LNCAP (cell line): ENCODE data around the gene MOB1B.

ENCODE experiments used
- CTCF ChIP-seq: fragments of 450-650 bp; IDR thresholded peaks from 2 replicates; pipeline ENCODE4 v1.5.1; 2017; ENCODE audit warnings: mild to moderate bottlenecking

MOB1B gene

GRCh38 chr4:70915036-70915815 is 13.1 kb downstream of the MOB1B start:
- TF ChIP-seq CTCF: no peak

DNA sequence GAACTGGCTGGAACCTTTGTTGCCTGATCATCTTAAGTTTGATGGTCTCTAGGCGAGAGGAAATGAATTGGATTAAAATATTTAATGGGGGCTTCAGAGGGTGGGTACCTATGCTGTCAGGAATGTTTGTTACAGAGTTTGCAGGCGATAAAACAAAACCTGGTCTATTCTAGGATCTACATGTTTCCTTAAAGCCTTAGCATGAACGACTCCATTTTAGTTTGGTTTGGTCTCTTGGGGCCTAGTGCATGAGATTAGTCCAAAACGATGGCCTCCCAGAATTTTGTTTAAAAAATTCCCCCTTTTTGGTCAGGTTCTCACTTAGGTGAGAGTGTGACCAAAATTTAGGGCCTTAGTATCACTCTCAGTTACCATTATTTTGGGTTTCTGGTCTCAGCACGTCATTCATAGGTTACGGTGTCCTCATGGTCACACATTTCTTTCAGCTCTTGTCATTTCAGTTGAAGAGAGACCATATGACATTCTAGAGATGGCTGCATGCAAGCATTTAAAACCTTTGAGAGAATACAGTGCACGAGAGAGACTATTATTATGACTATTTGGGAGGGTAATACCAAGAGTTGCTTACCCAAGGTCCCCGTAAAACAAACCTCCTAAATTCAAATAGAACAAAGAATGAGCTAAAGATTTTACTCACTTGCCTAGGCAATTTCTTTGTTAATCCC is 13.8 kb downstream of the MOB1B start:
- no peak for TF ChIP-seq CTCF

DNA sequence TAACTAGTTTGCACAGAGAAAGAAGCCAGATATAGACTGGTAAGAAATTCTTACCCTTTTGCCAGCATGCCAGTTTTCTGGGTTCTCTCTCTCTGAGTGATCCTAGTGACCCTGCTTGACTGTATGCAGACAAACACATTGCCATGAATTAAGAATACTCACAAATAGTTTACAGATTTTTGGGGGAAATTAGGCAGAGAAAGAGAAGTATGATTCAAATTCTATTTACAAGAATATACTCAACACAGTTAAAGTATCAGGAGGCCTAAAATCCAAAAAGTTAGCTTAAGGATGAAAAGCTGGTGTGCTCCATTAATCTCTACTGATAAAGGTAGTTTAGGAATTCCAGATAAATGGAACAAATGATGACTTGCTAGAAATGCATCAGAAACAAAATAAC is 18.4 kb downstream of the MOB1B start:
- no peak for TF ChIP-seq CTCF

GRCh38 chr4:70925418-70925817 is 23.2 kb downstream of the MOB1B start:
- TF ChIP-seq CTCF: no peak

DNA sequence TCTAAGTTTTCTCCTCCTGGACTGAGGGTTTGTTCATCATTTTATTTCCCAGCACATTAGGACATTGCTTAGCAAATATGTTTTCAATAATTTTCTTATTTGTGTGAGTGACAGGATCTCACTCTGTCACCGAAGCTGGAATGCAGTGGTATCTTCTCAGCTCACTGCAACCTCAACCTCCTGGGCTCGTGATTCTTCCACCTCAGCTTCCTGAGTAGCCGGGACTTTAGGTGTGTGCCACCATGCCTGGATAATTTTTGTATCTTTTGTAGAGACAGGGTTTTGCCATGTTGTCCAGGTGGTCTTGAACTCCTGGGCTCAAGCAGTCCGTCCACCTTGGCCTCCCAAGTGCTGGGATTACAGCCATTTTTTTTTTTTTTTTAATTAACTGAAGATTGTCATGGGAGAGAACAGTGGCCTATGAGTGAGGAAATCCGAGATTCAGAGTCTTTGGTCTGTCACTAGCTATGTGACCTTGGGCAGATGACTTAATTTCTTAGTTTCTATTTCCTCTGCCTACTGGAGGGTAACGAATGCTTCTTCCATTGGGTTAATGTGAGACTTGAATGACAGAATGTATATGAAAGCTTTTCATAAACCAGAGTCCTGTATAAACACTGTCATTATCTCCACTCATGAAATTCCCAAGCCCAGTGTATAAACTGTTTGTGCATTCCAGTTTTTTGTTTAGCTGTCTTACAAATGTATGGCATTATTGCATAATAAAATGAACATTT is 23.9 kb downstream of the MOB1B start:
- TF ChIP-seq CTCF: no peak

- TF ChIP-seq CTCF: no peak
These were observed 25.5 kb downstream of the MOB1B start for GRCh38 chr4:70927502-70928137.

DNA sequence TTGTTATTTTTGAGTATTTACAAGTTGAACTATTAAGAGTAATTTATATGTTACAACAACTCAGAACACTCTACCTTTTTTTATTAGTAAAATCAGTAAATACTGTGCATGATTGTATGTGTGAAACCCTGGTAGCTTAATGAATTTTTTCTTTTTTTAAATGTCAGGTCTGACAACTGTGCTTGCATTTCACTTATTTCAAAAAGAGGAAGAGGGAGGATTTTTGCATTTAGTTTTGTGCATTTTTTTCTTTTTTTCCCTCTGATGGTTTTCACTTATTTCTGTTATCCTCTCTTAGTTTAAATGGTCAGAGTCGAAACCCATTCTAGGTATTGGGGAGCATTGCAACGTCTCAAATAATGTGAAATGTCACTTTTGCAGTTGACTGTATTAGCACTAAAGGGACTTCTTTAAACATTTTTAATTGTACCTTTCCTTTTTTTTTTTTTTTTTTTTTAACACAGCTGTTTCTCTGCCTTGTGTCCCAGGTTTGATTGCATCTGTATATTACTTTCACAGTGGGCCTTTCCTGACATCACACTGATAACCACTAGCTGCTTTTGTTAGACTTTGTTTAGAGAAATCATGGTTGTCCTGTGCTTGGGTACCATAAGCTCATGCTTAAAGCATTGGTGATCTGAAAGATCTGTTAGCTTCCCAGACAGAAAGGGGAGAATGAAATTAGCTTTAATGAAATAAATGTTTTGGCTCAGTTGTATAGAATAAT is 28.5 kb downstream of the MOB1B start:
- TF ChIP-seq CTCF: no peak
